GM12878 (cell line): ENCODE data around the gene ITGA2. TPM values are rescaled to one million over a fixed set of nuclear protein-coding genes. Genes with fewer than 3 reads are reported as not detected.

Experiments
- ATAC-seq: fragments of 200-7000 bp; cut with Tn5 transposase; 3 replicates; pipeline ENCODE4 v1.9.1; 2020; ENCODE audit warnings: mild to moderate bottlenecking, moderate library complexity
- BruUV-seq: library from RNA; stranded (reverse); fragments of 400-500 nt; replicated peaks from 2 replicates; lab custom pipeline; 2021; lab: Mats Ljungman, UMichigan
- CTCF ChIA-PET: fragments of 300-600 bp; sonication (Branson Sonifier 250); formaldehyde crosslinking; extraction: SDS; loops from one replicate; lab custom pipeline; 2021; ENCODE audit warnings: inconsistent platforms; lab: Yijun Ruan, JAX
- POLR2A ChIA-PET: fragments of 350-600 bp; formaldehyde crosslinking; extraction: SDS; loops from one replicate; lab custom pipeline; 2021; ENCODE audit warnings: inconsistent platforms; lab: Charles Lee
- RAD21 ChIA-PET: fragments of 300-600 bp; sonication (Branson Sonifier 250); formaldehyde crosslinking; loops from one replicate; lab custom pipeline; 2023; ENCODE audit warnings: antibody characterized with exemption; ENCODE audit not compliant: unreplicated experiment; lab: Charles Lee
- SMC1A ChIA-PET: fragments of 300-600 bp; sonication (Branson Sonifier 250); formaldehyde crosslinking; loops from one replicate; lab custom pipeline; 2023; ENCODE audit not compliant: unreplicated experiment, uncharacterized antibody; lab: Charles Lee
- DNase-seq: peaks from one replicate; pipeline ENCODE4 v3.0.0-alpha.2; 2011; ENCODE audit warnings: low read depth, low spot score
- FAIRE-seq: peaks from 3 replicates; lab custom pipeline; 2011; peaks lifted over from hg19 to GRCh38; lab: Jason Lieb, UNC
- H2AFZ ChIP-seq: 2 replicates; pipeline ENCODE4 v1.6.0; 2011; ENCODE audit warnings: low read depth, low read length, control low read depth; ENCODE audit not compliant: control insufficient read depth
- H3K27ac ChIP-seq: 2 replicates; pipeline ENCODE4 v1.5.1; 2011; ENCODE audit warnings: control low read depth; ENCODE audit not compliant: control insufficient read depth, insufficient read depth
- H3K27me3 ChIP-seq, 2 experiments: replicated peaks in 1 of 2; 2 replicates each; pipeline versions ENCODE4 v1.6.0 to v1.6.1; 2011; ENCODE audit warnings: low read length in 1 of 2; ENCODE audit not compliant: control insufficient read depth in 2 of 2, insufficient read depth in 2 of 2
- H3K36me3 ChIP-seq, 2 experiments: 2 replicates each; pipeline ENCODE4 v1.5.1; 2011; ENCODE audit warnings: low read length in 1 of 2; ENCODE audit not compliant: control insufficient read depth in 2 of 2, insufficient read depth in 2 of 2
- H3K4me1 ChIP-seq: 2 replicates; pipeline ENCODE4 v1.6.1; 2011; ENCODE audit warnings: mild to moderate bottlenecking, low read length, moderate library complexity, mixed read lengths; ENCODE audit not compliant: control insufficient read depth, insufficient read depth
- H3K4me2 ChIP-seq: 2 replicates; pipeline ENCODE4 v1.6.0; 2011; ENCODE audit warnings: control low read depth; ENCODE audit not compliant: control insufficient read depth, insufficient read depth
- H3K4me3 ChIP-seq: fragments of 200-600 bp; sonication (generic); 2 replicates; pipeline ENCODE4 v1.5.1; 2016
- H3K79me2 ChIP-seq: 2 replicates; pipeline ENCODE4 v1.6.0; 2011; ENCODE audit warnings: low read length; ENCODE audit not compliant: control insufficient read depth, insufficient read depth
- H3K9ac ChIP-seq: 2 replicates; pipeline ENCODE4 v1.8.0; 2011; ENCODE audit warnings: low read length, control low read depth, mixed read lengths; ENCODE audit not compliant: control insufficient read depth, insufficient read depth
- H3K9me3 ChIP-seq: replicated peaks from 3 replicates; pipeline ENCODE4 v1.5.1; 2011; ENCODE audit warnings: mild to moderate bottlenecking, low read length; ENCODE audit not compliant: control insufficient read depth, insufficient read depth
- H4K20me1 ChIP-seq: 2 replicates; pipeline ENCODE4 v1.6.0; 2011; ENCODE audit not compliant: control insufficient read depth, insufficient read depth
- ASH2L ChIP-seq: fragments of 300-600, 200-600 bp; sonication (generic); IDR thresholded peaks from 2 replicates; pipeline ENCODE4 v1.6.1; 2017; ENCODE audit warnings: low read depth, mild to moderate bottlenecking, borderline replicate concordance
- BCL3 ChIP-seq: IDR thresholded peaks from 2 replicates; pipeline ENCODE4 v1.6.1; 2011; ENCODE audit warnings: borderline replicate concordance, low read depth, mild to moderate bottlenecking, moderate library complexity, low read length; ENCODE audit not compliant: insufficient read depth, poor library complexity, severe bottlenecking
- BHLHE40 ChIP-seq, 2 experiments: fragments of 450-650 bp in 1 of 2; IDR thresholded peaks; 2 replicates each; pipeline ENCODE4 v1.6.1; 2011 to 2017; ENCODE audit warnings: low read depth in 2 of 2, borderline replicate concordance in 1 of 2, improper control_type of control experiment in 1 of 2, low read length in 1 of 2, mild to moderate bottlenecking in 1 of 2
- BMI1 ChIP-seq: fragments of 450-650 bp; IDR thresholded peaks from 2 replicates; pipeline ENCODE4 v1.6.1; 2016; ENCODE audit warnings: mild to moderate bottlenecking, moderate library complexity, borderline replicate concordance
- EED ChIP-seq: sonication (generic); IDR thresholded peaks from 2 replicates; pipeline ENCODE4 v1.6.1; 2016; ENCODE audit warnings: antibody characterized with exemption, low read depth
- EGR1 ChIP-seq, 2 experiments: IDR thresholded peaks; 1 replicate in 1 of 2; 2 replicates in 1 of 2; pipeline ENCODE4 v1.6.1; 2011 to 2012; ENCODE audit warnings: low read depth in 2 of 2, low read length in 2 of 2, borderline replicate concordance in 1 of 2, mild to moderate bottlenecking in 1 of 2, moderate library complexity in 1 of 2
- FOXM1 ChIP-seq: IDR thresholded peaks from 2 replicates; pipeline ENCODE4 v1.6.1; 2012; ENCODE audit warnings: low read depth, mild to moderate bottlenecking, inconsistent platforms, low read length, moderate library complexity
- IKZF1 ChIP-seq: fragments of 450-650 bp; conservative IDR thresholded peaks from 2 replicates; pipeline ENCODE4 v1.6.1; 2017; ENCODE audit warnings: antibody characterized with exemption, mild to moderate bottlenecking
- JUNB ChIP-seq: IDR thresholded peaks from 2 replicates; pipeline ENCODE4 v1.6.1; 2016; ENCODE audit warnings: antibody characterized with exemption, mild to moderate bottlenecking
- KAT2A ChIP-seq: conservative IDR thresholded peaks from 2 replicates; pipeline ENCODE4 v1.6.1; 2011; ENCODE audit warnings: low read depth, low read length; ENCODE audit not compliant: control insufficient read depth
- NFIC ChIP-seq: IDR thresholded peaks from 2 replicates; pipeline ENCODE4 v1.6.1; 2012; ENCODE audit warnings: low read depth, mild to moderate bottlenecking, inconsistent platforms, low read length, moderate library complexity
- NFXL1 ChIP-seq: fragments of 450-650 bp; IDR thresholded peaks from 2 replicates; pipeline ENCODE4 v1.6.1; 2017; ENCODE audit warnings: antibody characterized with exemption, mild to moderate bottlenecking, borderline replicate concordance
- NR2C1 ChIP-seq: fragments of 450-650 bp; IDR thresholded peaks from 2 replicates; pipeline ENCODE4 v1.6.1; 2017; ENCODE audit warnings: antibody characterized with exemption, mild to moderate bottlenecking, moderate library complexity
- RB1 ChIP-seq: fragments of 450-650 bp; formaldehyde crosslinking; IDR thresholded peaks from 2 replicates; pipeline ENCODE4 v1.6.1; 2017; ENCODE audit warnings: mild to moderate bottlenecking, borderline replicate concordance
- RCOR1 ChIP-seq: conservative IDR thresholded peaks from 2 replicates; pipeline ENCODE4 v1.6.1; 2012; ENCODE audit warnings: low read depth, low read length, improper control_type of control experiment
- SP1 ChIP-seq: IDR thresholded peaks from one replicate; pipeline ENCODE4 v1.6.1; 2011; ENCODE audit warnings: low read depth, low read length
- TAF1 ChIP-seq: IDR thresholded peaks from 2 replicates; pipeline ENCODE4 v1.6.1; 2011; ENCODE audit warnings: mild to moderate bottlenecking, low read depth, low read length, borderline replicate concordance
- ZBED1 ChIP-seq: IDR thresholded peaks from 2 replicates; pipeline ENCODE4 v1.6.1; 2016; ENCODE audit warnings: borderline replicate concordance
- ZNF622 ChIP-seq: fragments of 450-650 bp; IDR thresholded peaks from 2 replicates; pipeline ENCODE4 v1.6.1; 2017; ENCODE audit warnings: mild to moderate bottlenecking, inconsistent platforms
- ZZZ3 ChIP-seq: IDR thresholded peaks from 2 replicates; pipeline ENCODE4 v1.6.1; 2011; ENCODE audit warnings: low read depth; ENCODE audit not compliant: control insufficient read depth, insufficient read length
- WGBS: methylation state at CpG from one replicate; pipeline ENCODE4 v1.1.6; 2016; ENCODE audit warnings: low lambda C conversion rate; ENCODE audit not compliant: insufficient replicate concordance, insufficient coverage; ENCODE audit errors: missing lambda C conversion rate; 5-methylcytosine and 5-hydroxymethylcytosine counted together
- in situ Hi-C: fragments of 300-500 bp; cut with MboI; formaldehyde crosslinking; loops from 9 replicates; pipeline ENCODE4 v1.14.3; 2018; ENCODE audit warnings: mixed read lengths
- intact Hi-C: fragments of 100-400 bp; cut with micrococcal nuclease; formaldehyde crosslinking; loops from one replicate; pipeline ENCODE4 v1.14.2; 2022; ENCODE audit not compliant: unreplicated experiment
- polyA plus RNA-seq, 11 experiments: library from polyadenylated mRNA; depleted of rRNA in 4 of 11; unstranded in 6 of 11; stranded (reverse) in 5 of 11; fragments of >200 nt; fragmentation: Nextera tagmentation in 4 of 11; fragmentation: Illumina TruSeq in 1 of 11; extraction: Ambion mirVana in 4 of 11; extraction: Trizol in 1 of 11; gene quantifications; 1 replicate in 1 of 11; 2 replicates in 10 of 11; pipeline versions ENCODE4 v1.2.1 to v1.2.3, GENCODE V29; 2011 to 2016; ENCODE audit warnings: inconsistent platforms in 2 of 11, missing spikeins in 2 of 11, low read depth in 1 of 11
- total RNA-seq, 4 experiments: library from RNA; depleted of rRNA in 3 of 4; stranded (reverse); fragments of >200 nt in 3 of 4; fragmentation: Illumina TruSeq in 1 of 4; extraction: Trizol in 1 of 4; gene quantifications; 2 replicates each; pipeline versions ENCODE4 v1.2.1 to v1.2.3, GENCODE V29; 2013 to 2021
- TF ChIP-seq, protein P1 (sequence below): IDR thresholded peaks from 2 replicates; pipeline ENCODE4 v1.6.1; 2011; ENCODE audit warnings: low read depth, low read length, improper control_type of control experiment, borderline replicate concordance

The ITGA2 gene
- total and polyA plus RNA-seq, 10 of the 15 experiments (the other 5 are each of a cell fraction or from before 2014, with no cell fraction given), result under 0.01 to 0.13 (median 0.03) TPM; not detected in 6

- peak; percentile 44 for TF ChIP-seq BCL3
- no peak for TF ChIP-seq NR2C1
- TF ChIP-seq, protein P1, sequence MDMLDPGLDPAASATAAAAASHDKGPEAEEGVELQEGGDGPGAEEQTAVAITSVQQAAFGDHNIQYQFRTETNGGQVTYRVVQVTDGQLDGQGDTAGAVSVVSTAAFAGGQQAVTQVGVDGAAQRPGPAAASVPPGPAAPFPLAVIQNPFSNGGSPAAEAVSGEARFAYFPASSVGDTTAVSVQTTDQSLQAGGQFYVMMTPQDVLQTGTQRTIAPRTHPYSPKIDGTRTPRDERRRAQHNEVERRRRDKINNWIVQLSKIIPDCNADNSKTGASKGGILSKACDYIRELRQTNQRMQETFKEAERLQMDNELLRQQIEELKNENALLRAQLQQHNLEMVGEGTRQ, result no peak
- no peak for TF ChIP-seq ZZZ3
- peak; percentile 60 to 80; a peak in 2 of 4 replicates for TF ChIP-seq BHLHE40 (IDR thresholded peaks at IDR 0.05; ENCODE audit: borderline replicate concordance in 1 of 2, low read depth in 2 of 2, low read length in 1 of 2)
- peak; percentile 20; the same call in 1 of the 2 replicates for TF ChIP-seq NFIC
- no peak for TF ChIP-seq FOXM1
- TF ChIP-seq NFXL1, result no peak
- TF ChIP-seq JUNB, result peak; percentile 84
- TF ChIP-seq EED, result 0 out of 2 replicates have a peak, but pooled peaks have one; percentile 22
- TF ChIP-seq, all 136 proteins: peak for 13
These were observed 19.6 kb downstream of the ITGA2 start (continued) for GRCh38 chr5:53008751-53009150.

DNA sequence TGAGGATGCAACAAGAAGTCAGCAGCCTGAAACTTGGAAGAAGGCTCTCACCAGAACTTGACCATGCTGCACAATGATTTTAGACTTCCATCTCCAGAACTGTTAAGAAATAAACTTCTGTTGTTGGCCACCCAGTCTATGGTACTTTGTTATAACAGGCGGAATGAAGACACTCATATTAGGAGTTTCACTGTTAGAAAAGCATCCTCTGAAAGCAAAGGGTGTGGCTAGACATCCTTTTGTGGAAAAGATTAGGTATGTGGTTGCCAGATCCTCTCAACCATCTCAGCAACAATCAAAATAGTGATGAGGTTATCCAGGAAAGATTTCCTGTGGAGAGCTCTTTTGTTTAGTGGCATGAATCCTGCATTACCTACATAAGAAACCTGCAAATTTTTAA lies 20.7 kb downstream of the ITGA2 start:
- FAIRE-seq, result no peak
- ChIA-PET SMC1A (interaction anchor here (0.9 kb wide), 1 partner anchor 55 kb away, joined by 3 read pairs; no protein-coding TSS in a partner anchor), RAD21 (no interaction called here), POLR2A (no interaction called here), CTCF (interaction anchor here (1.4 kb wide), 2 partner anchors 26 to 61 kb away, joined by 3 read pairs; no protein-coding TSS in a partner anchor)
- H3K79me2 ChIP-seq, result no peaks in the 10 kb centered on the region
- H3K27me3 ChIP-seq, result peaks cover 0 to 2% of the 10 kb centered on the region in 2 experiments; a peak in 1 of 4 replicates
- no TSS peak for BruUV-seq
- no peak overlapping the region for H3K4me3 ChIP-seq
- H3K4me1 ChIP-seq, result no peaks in the 10 kb centered on the region
- H4K20me1 ChIP-seq, result no peaks in the 10 kb centered on the region
- in situ Hi-C loops (no loop called here), intact Hi-C loops (no loop called here)
- no peak for DNase-seq
- no peak overlapping the region for H3K27ac ChIP-seq
- H3K4me2 ChIP-seq, result no peak overlapping the region
- no peak overlapping the region for H3K9ac ChIP-seq
- no peak for ATAC-seq
- 0% methylated on average over 1 of the region's 1 CpG for WGBS
- no peak overlapping the region for H2AFZ ChIP-seq
- H3K9me3 ChIP-seq, result no peaks in the 10 kb centered on the region
- no peaks in the 10 kb centered on the region for H3K36me3 ChIP-seq
- TF ChIP-seq TAF1 (no peak), IKZF1 (no peak), ASH2L (no peak), BCL3 (no peak), ZBED1 (no peak), SP1 (no peak), ZNF622 (no peak), EGR1 (IDR thresholded peaks at IDR 0.05; ENCODE audit: borderline replicate concordance in 1 of 2, low read depth in 2 of 2, low read length in 2 of 2) (no peak), RB1 (no peak), BMI1 (no peak), KAT2A (no peak), RCOR1 (no peak)
